Stomach (tissue), 4 donors: Measurements from ENCODE around the gene EEFSEC.

Experiments used
- POLR2AphosphoS5 ChIP-seq, 3 donors: sonication (generic); formaldehyde crosslinking; IDR thresholded peaks; one replicate each; pipeline ENCODE4 v1.6.1; 2016; ENCODE audit warnings: antibody characterized with exemption in 3 of 3
- TF ChIP-seq, protein P1 (sequence below), 7 experiments: fragments of 450-650 bp in 4 of 7; fragments of 200-600 bp in 3 of 7; sonication (generic) in 3 of 7; IDR thresholded peaks; one replicate each; pipeline ENCODE4 v1.5.1; 2016 to 2019; ENCODE audit warnings: antibody characterized with exemption in 7 of 7, control low read depth in 2 of 7, mild to moderate bottlenecking in 1 of 7

DNA sequence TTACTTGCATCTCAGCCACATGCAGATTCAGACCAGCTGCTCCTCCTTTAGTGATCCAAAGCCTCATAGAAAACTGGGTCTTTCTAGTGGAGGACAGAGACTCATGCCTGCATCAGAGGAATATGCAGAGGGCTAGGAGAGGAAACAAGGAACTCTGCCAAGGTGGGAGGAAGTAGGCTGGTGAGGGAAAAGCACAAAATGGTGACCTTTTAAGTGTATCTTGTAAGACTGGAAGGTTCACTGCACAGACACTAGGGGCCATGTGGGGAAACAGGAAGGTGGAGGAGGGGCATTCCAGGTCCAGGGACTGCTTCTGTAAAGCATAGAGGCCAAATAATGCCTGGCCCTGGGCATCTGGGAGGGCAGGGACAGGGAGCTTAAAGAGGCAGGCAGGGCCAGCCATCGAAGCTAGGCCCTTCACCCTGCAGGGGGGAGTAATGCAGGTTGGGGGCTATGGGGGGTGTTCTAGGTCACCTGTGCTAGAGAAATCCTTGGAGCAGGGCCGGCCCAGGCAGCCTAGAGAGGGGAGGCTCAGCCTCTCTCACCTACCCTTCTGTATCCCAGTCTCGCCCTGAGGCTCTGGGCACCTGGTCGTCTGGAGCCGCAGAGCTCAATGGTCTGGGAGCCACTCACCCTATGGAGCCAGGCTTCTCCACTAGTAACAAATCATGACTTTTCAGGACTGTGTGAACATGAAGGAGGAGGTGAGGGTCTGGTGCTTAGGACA lies 195.7 kb downstream of the EEFSEC start:
- no peak for TF ChIP-seq POLR2AphosphoS5 (IDR thresholded peaks at IDR 0.05)
- TF ChIP-seq, protein P1, sequence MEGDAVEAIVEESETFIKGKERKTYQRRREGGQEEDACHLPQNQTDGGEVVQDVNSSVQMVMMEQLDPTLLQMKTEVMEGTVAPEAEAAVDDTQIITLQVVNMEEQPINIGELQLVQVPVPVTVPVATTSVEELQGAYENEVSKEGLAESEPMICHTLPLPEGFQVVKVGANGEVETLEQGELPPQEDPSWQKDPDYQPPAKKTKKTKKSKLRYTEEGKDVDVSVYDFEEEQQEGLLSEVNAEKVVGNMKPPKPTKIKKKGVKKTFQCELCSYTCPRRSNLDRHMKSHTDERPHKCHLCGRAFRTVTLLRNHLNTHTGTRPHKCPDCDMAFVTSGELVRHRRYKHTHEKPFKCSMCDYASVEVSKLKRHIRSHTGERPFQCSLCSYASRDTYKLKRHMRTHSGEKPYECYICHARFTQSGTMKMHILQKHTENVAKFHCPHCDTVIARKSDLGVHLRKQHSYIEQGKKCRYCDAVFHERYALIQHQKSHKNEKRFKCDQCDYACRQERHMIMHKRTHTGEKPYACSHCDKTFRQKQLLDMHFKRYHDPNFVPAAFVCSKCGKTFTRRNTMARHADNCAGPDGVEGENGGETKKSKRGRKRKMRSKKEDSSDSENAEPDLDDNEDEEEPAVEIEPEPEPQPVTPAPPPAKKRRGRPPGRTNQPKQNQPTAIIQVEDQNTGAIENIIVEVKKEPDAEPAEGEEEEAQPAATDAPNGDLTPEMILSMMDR (IDR thresholded peaks at IDR 0.05), result no peak
